ENCODE data around the gene TESK1.

Gene TESK1

GRCh38 chr9:35646153-35646532, 41.1 kb downstream of the TESK1 start:
- peak overlapping the region; percentile 44 for H2AFZ ChIP-seq (ENCODE audit: low read depth, low read length, severe bottlenecking)
- peaks cover 42% of the 10 kb centered on the region for H3F3A ChIP-seq (ENCODE audit: insufficient read depth)
- peak overlapping the region; percentile 81 for H3K4me3 ChIP-seq (ENCODE audit: insufficient read depth, low read length, poor library complexity, severe bottlenecking)
- H3K79me2 ChIP-seq (ENCODE audit: insufficient read depth, low read length), result peaks cover 10% of the 10 kb centered on the region
- no peaks in the 10 kb centered on the region for H3K27me3 ChIP-seq (ENCODE audit: low read length)
- peak overlapping the region; percentile 91 for H3K27ac ChIP-seq (ENCODE audit: low read depth, low read length)
- no peaks in the 10 kb centered on the region for H4K20me1 ChIP-seq (ENCODE audit: low read depth, low read length)
- H3K36me3 ChIP-seq (ENCODE audit: low read length), result no peaks in the 10 kb centered on the region
- peak overlapping the region; percentile 91 for H3K4me2 ChIP-seq (ENCODE audit: low read depth, low read length, poor library complexity, severe bottlenecking)
- no peaks in the 10 kb centered on the region for H3K9me2 ChIP-seq (replicated peaks; ENCODE audit: insufficient read depth, low read length)
- no peaks in the 10 kb centered on the region for H3K9me3 ChIP-seq (ENCODE audit: insufficient read depth, low read length)
- TF ChIP-seq EZH2phosphoT487 (conservative IDR thresholded peaks at IDR 0.05; ENCODE audit: low read length) (no peak), CTCF (IDR thresholded peaks at IDR 0.05; ENCODE audit: insufficient read depth, low read length, poor library complexity, severe bottlenecking) (no peak)
- peak overlapping the region; percentile 73 for H3K9ac ChIP-seq (ENCODE audit: low read length)

- TF ChIP-seq EZH2phosphoT487 (conservative IDR thresholded peaks at IDR 0.05; ENCODE audit: low read length), result no peak
- TF ChIP-seq CTCF (IDR thresholded peaks at IDR 0.05; ENCODE audit: insufficient read depth, low read length, poor library complexity, severe bottlenecking), result peak; percentile 93
- peak overlapping the region; percentile 91 for H3K27ac ChIP-seq (ENCODE audit: low read depth, low read length)
- peaks cover 10% of the 10 kb centered on the region for H3K79me2 ChIP-seq (ENCODE audit: insufficient read depth, low read length)
- peak overlapping the region; percentile 91 for H3K4me2 ChIP-seq (ENCODE audit: low read depth, low read length, poor library complexity, severe bottlenecking)
- H4K20me1 ChIP-seq (ENCODE audit: low read depth, low read length), result no peaks in the 10 kb centered on the region
- H2AFZ ChIP-seq (ENCODE audit: low read depth, low read length, severe bottlenecking), result peak overlapping the region; percentile 44
- H3K27me3 ChIP-seq (ENCODE audit: low read length), result no peaks in the 10 kb centered on the region
- H3F3A ChIP-seq (ENCODE audit: insufficient read depth), result peaks cover 48% of the 10 kb centered on the region
- H3K9me3 ChIP-seq (ENCODE audit: insufficient read depth, low read length), result no peaks in the 10 kb centered on the region
- peak overlapping the region; percentile 73 for H3K9ac ChIP-seq (ENCODE audit: low read length)
- no peaks in the 10 kb centered on the region for H3K9me2 ChIP-seq (replicated peaks; ENCODE audit: insufficient read depth, low read length)
- peak overlapping the region; percentile 81 for H3K4me3 ChIP-seq (ENCODE audit: insufficient read depth, low read length, poor library complexity, severe bottlenecking)
- no peaks in the 10 kb centered on the region for H3K36me3 ChIP-seq (ENCODE audit: low read length)
Measured at GRCh38 chr9:35646533-35647265, 41.6 kb downstream of the TESK1 start.

- Histone ChIP-seq H2AFZ (ENCODE audit: low read depth, low read length, severe bottlenecking) (peak overlapping the region; percentile 54), H3K4me3 (ENCODE audit: insufficient read depth, low read length, poor library complexity, severe bottlenecking) (peak overlapping the region; percentile 78), H3K4me2 (ENCODE audit: low read depth, low read length, poor library complexity, severe bottlenecking) (peak overlapping the region; percentile 80), H3K9me2 (replicated peaks; ENCODE audit: insufficient read depth, low read length) (no peaks in the 10 kb centered on the region), H3K36me3 (ENCODE audit: low read length) (no peaks in the 10 kb centered on the region), H4K20me1 (ENCODE audit: low read depth, low read length) (no peaks in the 10 kb centered on the region), H3F3A (ENCODE audit: insufficient read depth) (peaks cover 49% of the 10 kb centered on the region), H3K27me3 (ENCODE audit: low read length) (no peaks in the 10 kb centered on the region), H3K27ac (ENCODE audit: low read depth, low read length) (peak overlapping the region; percentile 91), H3K79me2 (ENCODE audit: insufficient read depth, low read length) (peaks cover 10% of the 10 kb centered on the region), H3K9me3 (ENCODE audit: insufficient read depth, low read length) (no peaks in the 10 kb centered on the region), H3K9ac (ENCODE audit: low read length) (peak overlapping the region; percentile 76)
- TF ChIP-seq EZH2phosphoT487 (conservative IDR thresholded peaks at IDR 0.05; ENCODE audit: low read length) (no peak), CTCF (IDR thresholded peaks at IDR 0.05; ENCODE audit: insufficient read depth, low read length, poor library complexity, severe bottlenecking) (no peak)
Measured at GRCh38 chr9:35649431-35650340, 44.6 kb downstream of the TESK1 start.
